ENCODE data around the gene POLN. TPM values are rescaled to one million over a fixed set of nuclear protein-coding genes. Genes with fewer than 3 reads are reported as not detected.
A peak's percentile ranks its signal among the peaks of the same experiment; 100 is the strongest.

POLN gene
- total RNA-seq, 1 donor = 4.9 TPM

DNA sequence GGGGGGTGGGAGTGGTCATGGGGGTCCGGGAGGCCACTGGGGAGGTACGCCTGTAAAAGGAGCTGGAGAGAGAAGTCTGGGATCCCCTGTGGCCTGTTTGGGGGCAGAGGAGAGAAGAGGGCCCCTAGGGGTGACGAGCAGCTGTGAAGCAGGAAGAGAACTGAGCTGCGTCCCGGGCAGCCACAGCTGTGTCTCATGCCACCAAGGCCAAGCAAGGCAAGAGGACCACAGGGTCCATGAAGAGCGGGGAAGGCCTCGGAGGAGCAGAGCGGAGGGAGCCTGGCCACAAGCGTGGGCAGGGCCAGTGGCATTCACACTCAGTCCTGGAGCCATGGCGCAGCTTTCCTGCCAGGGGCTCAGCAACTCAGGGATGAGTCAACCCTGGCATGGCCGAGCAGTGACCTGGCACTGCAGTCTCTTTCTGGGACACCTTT, 196.4 kb downstream of the POLN start:
- TF ChIP-seq, protein P1, sequence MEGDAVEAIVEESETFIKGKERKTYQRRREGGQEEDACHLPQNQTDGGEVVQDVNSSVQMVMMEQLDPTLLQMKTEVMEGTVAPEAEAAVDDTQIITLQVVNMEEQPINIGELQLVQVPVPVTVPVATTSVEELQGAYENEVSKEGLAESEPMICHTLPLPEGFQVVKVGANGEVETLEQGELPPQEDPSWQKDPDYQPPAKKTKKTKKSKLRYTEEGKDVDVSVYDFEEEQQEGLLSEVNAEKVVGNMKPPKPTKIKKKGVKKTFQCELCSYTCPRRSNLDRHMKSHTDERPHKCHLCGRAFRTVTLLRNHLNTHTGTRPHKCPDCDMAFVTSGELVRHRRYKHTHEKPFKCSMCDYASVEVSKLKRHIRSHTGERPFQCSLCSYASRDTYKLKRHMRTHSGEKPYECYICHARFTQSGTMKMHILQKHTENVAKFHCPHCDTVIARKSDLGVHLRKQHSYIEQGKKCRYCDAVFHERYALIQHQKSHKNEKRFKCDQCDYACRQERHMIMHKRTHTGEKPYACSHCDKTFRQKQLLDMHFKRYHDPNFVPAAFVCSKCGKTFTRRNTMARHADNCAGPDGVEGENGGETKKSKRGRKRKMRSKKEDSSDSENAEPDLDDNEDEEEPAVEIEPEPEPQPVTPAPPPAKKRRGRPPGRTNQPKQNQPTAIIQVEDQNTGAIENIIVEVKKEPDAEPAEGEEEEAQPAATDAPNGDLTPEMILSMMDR (IDR thresholded peaks at IDR 0.05; ENCODE audit: insufficient read depth, low read length) = no peak

DNA sequence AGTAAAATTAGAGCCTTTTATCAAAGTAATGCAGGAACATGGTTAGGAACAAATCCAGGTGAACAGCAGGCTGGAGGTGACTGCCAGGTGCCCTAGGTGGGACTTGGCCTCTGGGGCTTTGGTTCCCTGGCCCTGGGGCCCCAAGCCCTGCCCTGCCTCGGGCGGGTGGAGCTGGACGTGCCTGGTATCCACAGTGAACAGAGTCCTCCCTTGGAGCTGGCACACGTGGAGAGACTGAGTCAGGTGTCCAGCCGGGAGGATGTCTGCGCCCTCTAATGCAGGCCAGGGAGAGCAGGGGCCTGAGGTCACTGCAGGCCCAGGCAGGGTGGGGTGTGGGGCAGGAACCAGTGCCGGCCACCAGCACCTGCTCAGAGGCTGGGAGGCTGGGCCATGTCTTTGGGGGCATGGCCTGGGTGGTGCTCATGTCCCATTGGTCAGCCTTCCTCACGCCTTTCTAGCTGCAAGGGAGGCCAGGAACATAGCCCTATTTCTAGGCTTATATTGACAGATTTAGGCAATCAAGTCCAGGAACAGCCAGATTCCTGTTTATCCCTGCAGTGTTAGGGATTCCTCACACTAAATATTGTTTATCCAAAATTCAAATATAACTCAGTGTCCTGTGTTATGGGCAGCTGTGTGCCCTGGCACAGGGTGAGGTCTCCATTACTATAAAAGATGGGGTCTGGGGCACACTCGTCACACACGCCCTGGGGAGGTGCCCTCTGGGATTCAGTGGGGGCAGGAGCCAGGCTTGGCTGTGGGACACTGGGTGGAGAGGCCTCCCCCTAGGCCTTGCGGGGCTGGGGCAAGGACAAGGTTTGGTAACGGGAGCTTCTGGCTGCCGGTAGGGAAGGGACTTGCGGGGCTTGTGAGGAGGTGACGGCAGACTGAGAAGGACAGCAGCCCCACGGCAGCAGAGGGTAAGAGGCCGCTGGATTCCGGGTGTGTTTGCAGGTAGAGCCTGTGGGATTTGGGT, 197.1 kb downstream of the POLN start:
- no peak overlapping the region for H3K4me3 ChIP-seq (ENCODE audit: low read depth, low read length)
- no peak for DNase-seq (ENCODE audit: low read depth)

More for the DNA sequence above, 196.4 kb downstream of the POLN start:
- H3K4me3 ChIP-seq (ENCODE audit: low read depth, low read length) = no peak overlapping the region
- DNase-seq (ENCODE audit: low read depth) = no peak

DNA sequence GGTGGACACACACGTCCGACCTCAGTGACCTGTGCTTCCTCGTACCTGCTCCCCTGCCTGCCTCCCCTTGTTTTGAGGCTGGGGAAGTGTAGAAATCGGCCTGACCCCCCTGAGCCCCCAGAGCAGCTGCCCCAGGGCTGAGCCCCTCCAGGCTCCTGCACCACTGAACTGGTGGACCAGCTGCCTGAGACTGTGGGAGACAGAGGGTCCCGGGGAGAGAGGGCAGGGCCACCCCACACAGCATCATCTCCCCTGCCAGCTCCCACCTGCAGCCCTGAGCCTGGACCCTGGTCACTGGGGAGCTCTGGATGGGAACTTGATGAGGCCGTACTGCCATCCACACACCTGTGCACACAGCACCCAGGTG, 197.8 kb downstream of the POLN start:
- no peak for DNase-seq (ENCODE audit: low read depth)
- no peak overlapping the region for H3K4me3 ChIP-seq (ENCODE audit: low read depth, low read length)
- TF ChIP-seq, protein P1 (IDR thresholded peaks at IDR 0.05; ENCODE audit: insufficient read depth, low read length) = no peak

More for the DNA sequence above, 197.1 kb downstream of the POLN start:
- TF ChIP-seq, protein P1 (IDR thresholded peaks at IDR 0.05; ENCODE audit: insufficient read depth, low read length) = no peak

DNA sequence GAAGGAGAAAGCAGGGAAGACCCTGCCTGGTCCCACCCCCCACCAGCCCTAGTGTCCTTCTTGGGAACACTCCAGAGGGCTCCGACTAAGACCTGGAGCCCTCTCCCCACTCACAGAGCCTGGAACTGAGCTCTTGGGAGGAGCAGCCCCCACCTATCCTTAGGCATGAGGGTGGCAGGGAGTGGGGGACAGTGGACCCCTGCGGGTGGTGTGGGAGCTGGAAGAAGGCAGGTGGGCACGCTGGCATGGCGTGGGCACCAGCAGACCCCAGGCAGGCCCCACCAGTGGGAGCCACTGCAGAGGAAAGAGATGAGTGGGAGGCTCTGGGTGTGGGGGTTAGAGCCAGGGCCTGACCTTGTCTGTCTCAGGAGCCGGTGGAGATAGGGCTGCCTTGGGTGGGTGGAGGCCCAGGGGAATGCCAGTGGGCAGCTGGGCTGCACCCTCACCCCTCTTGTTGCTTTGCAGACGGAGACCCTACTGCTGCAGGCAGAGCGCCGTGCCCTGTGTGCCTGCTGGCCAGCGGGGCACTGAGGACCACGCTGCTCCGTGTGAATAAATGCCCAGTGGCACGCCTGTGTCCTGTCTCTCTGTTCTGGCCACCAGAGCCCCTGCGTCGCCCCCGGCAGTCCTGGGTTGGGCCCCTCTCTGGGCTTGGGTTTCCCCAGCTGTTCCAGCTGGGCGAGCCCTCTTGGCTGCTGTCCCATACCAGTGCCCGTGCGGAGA, 198.4 kb downstream of the POLN start:
- no peak overlapping the region for H3K4me3 ChIP-seq (ENCODE audit: low read depth, low read length)
- no peak for DNase-seq (ENCODE audit: low read depth)
- TF ChIP-seq, protein P1 (IDR thresholded peaks at IDR 0.05; ENCODE audit: insufficient read depth, low read length) = no peak

DNA sequence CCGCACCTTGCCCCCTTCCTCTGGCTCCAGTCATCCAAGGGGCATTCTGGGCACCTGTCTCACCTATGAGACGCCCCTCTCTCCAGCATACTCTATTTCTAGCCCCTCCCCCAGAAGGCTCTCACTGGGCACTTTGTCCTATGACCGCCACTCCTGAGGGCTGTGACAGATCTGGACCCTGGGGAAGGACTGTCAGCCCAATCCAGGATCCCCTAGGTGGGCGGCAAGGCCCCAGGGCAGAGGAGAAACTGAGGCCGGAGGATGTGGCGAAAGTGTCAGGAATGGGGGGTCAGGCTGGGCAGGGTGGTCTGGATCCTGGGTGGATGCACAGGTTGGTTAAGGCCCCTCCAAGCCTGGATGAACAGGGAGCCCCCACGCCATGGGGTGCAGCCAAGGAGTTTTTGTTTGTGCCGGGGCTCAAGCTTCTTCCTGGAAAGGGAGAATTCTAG, 198.9 kb downstream of the POLN start:
- H3K4me3 ChIP-seq (ENCODE audit: low read depth, low read length) = peak overlapping the region; percentile 79
- TF ChIP-seq, protein P1 (IDR thresholded peaks at IDR 0.05; ENCODE audit: insufficient read depth, low read length) = no peak
- DNase-seq (ENCODE audit: low read depth) = no peak

DNA sequence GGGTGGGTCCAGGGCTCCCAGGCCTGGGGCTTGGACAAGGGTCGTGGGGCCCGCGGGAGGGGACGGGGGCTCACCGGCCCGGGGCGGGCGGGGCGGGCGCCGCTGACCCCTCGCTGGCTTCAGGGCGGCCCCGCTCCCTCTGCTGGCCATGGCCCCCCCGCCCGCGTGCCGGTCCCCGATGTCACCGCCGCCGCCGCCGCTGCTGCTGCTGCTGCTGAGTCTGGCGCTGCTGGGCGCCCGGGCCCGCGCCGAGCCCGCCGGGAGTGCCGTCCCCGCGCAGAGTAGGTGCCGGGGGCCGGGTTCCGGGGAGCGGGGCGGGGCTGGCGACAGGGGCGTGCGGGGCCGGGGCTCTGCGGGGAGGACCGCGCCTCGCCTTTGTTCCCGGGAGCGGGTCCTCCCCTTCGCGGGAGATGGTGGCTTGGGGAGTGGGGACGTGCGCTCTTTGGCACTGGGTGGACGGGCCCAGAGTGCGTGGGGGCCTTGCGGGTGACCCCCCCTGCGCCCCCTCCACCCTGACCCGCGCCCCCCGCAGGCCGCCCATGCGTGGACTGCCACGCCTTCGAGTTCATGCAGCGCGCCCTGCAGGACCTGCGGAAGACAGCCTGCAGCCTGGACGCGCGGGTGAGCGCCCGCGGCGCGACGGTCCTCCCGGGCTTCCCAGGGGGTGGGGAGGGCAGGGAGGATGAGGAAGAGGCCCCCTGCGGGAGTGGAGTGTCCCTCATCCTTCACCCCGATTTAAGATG, 199.5 kb downstream of the POLN start:
- no peak for DNase-seq (ENCODE audit: low read depth)
- H3K4me3 ChIP-seq (ENCODE audit: low read depth, low read length) = peak overlapping the region; percentile 79
- TF ChIP-seq, protein P1 (IDR thresholded peaks at IDR 0.05; ENCODE audit: insufficient read depth, low read length) = no peak
